Skeletal muscle tissue (tissue), 4 donors: ENCODE results near the gene TMEM88. TPM values are rescaled to one million over a fixed set of nuclear protein-coding genes. Genes with fewer than 3 reads are reported as not detected.

ENCODE experiments used
- H3K27ac ChIP-seq: one replicate; pipeline ENCODE4 v1.7.0; 2013; ENCODE audit warnings: mild to moderate bottlenecking, low read depth, low read length, inconsistent platforms
- H3K27me3 ChIP-seq, 3 donors: one replicate each; pipeline ENCODE4 v1.7.0; 2013; ENCODE audit warnings: low read length in 3 of 3; ENCODE audit not compliant: control insufficient read depth in 3 of 3, insufficient read depth in 3 of 3
- H3K36me3 ChIP-seq, 3 donors: one replicate each; pipeline ENCODE4 v1.7.0; 2013; ENCODE audit warnings: low read length in 3 of 3; ENCODE audit not compliant: control insufficient read depth in 3 of 3, insufficient read depth in 3 of 3
- H3K4me1 ChIP-seq, 3 donors: one replicate each; pipeline ENCODE4 v1.7.0; 2013; ENCODE audit warnings: low read length in 3 of 3, mild to moderate bottlenecking in 3 of 3; ENCODE audit not compliant: control insufficient read depth in 3 of 3, insufficient read depth in 3 of 3
- H3K4me3 ChIP-seq, 3 donors: one replicate each; pipeline ENCODE4 v1.7.0; 2013; ENCODE audit warnings: low read length in 3 of 3
- H3K9ac ChIP-seq, 3 donors: one replicate each; pipeline ENCODE4 v1.7.0; 2013; ENCODE audit warnings: low read length in 3 of 3, mild to moderate bottlenecking in 3 of 3, moderate library complexity in 2 of 3, low read depth in 1 of 3
- H3K9me3 ChIP-seq, 3 donors: one replicate each; pipeline ENCODE4 v1.7.0; 2013; ENCODE audit warnings: low read length in 3 of 3; ENCODE audit not compliant: control insufficient read depth in 3 of 3
- total RNA-seq: library from RNA; depleted of rRNA; stranded (reverse); fragments of >200 nt; gene quantifications from one replicate; pipeline ENCODE4 v1.2.3, GENCODE V29; 2014
- donor health status: Osteomylitis.

The TMEM88 gene
- total RNA-seq, 1 donor from 2014 or later: 7.3 TPM

DNA sequence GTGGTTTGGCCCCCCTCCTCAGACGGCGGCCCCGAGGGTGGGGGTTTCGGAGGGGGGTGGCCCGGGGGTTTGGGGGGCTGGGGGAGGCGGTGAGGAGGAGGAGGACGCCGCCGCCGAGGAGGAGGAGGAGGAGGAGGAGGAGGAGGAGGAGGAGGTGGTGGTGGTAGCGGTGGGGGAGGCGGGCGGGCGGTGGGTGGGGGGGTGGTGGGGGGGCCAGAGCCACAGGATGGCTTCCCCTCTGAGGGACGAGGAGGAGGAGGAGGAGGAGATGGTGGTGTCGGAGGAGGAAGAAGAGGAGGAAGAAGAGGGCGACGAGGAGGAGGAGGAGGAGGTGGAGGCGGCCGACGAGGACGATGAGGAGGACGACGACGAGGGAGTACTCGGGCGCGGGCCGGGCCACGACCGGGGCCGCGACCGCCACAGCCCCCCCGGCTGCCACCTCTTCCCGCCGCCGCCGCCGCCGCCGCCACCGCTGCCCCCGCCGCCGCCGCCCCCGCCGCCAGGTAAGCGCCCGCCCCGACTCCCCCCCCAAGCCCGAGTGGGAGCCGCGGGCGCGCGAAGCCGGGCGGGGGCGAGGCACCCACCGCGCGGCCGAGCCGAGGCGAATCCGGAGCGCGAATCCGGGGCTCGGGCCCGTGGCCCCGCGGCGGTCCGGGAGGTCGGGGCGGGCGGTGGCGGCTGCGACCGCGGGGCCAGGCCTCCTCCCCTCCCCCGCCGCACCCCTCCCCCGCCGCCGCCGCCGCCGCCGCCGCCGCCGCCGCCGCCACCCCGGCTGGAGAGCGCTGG, 29.9 kb downstream of the TMEM88 start:
- peaks cover 0 to 3% (median 0%) of the 10 kb centered on the region in 3 donors for H3K36me3 ChIP-seq
- no peak overlapping the region for H3K27ac ChIP-seq
- peaks cover 0 to 41% (median 21%) of the 10 kb centered on the region in 3 donors for H3K27me3 ChIP-seq
- peak overlapping the region; percentile 46 to 72 (median 51) for H3K4me3 ChIP-seq
- H3K9ac ChIP-seq: no peak overlapping the region
- H3K4me1 ChIP-seq: peaks cover 42 to 44% (median 42%) of the 10 kb centered on the region in 3 donors
- H3K9me3 ChIP-seq: no peaks in the 10 kb centered on the region

DNA sequence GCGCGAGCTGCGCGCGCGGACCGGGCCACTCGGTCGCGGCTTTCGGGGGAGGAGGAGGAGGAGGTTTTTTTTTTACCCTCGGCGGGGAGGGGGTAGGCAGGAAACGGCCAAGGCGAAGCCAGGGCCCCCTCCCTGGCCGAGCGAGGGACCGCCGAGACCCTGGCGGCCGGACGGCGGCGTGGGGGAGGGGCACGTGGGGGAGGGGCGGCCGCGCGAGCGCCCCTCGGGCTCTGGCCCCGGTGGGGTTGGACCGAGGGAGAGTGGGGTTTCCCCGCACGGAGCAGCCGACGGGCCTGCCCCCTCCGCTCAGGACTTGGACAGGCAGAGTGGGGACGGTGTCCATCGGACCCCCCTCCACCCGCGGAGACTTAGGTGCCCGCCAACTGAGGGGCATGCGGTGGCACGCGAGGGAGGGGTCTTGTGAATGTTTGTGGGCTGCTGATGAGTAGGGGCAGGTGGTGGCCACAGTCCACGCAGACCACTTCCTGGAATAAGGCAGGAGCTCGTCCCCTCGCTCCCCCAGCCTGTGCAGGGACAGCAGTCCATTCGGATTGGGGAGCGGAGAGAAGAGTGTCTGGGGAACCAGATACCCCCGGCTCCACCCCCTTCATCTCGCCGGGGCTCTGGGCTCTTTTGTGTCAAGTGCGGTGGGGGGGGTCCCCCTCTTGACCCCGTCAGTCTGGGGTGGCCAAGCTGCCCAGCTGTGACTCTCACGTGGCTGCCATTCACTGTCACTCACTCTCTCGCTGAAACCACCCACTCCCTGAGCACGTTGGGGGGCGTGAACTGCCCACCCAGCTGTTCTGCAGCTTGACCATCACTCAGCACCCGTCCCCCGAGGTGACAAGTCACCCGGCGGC, 30.7 kb downstream of the TMEM88 start:
- Histone ChIP-seq H3K9me3 (no peaks in the 10 kb centered on the region), H3K4me3 (peak overlapping the region; percentile 69 to 77 (median 72)), H3K36me3 (peaks cover 0 to 2% (median 1%) of the 10 kb centered on the region in 3 donors), H3K27me3 (peaks cover 0 to 41% (median 19%) of the 10 kb centered on the region in 3 donors), H3K9ac (peak overlapping the region; percentile 54 to 65 (median 62)), H3K27ac (peak overlapping the region; percentile 77), H3K4me1 (peaks cover 44 to 47% (median 46%) of the 10 kb centered on the region in 3 donors)

DNA sequence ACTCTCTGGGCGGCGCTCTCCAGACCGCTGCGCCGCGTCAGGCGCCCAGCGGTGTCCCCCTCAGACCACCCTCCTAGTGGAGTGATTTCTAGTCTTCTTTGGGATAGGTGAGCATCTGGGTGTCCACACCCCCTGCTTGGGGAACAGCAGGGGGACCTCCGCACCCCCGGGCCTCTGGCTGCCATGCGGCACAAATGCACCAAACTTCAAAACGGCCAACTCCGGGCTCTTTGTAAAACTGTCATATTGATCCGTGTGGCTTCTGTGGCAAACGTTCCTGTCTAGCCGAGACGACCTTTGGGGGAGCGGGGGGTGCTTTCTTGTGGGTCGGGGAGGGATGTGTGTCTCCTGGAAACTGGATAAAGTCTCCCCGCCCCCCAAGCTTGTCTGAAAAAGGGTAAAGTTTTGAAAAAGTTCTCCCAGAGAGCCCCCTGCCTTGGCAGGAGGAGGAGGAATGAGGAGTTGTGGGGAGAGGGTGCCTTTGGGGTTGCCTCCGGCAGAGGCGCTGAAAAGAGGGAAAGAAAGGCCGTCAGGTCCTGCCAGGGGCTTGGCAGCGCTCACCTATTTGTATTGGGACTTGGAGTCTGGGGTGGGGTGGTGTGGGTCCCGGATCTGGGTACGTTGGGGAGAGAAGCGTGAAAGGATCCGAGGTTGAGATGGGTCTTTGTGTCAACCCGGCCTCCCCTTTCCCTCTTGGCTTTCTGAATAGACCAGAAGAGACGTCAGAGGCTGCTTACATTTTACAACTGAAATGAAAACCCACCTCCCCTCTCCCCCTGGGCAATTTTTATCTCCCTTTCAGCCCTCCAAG, 31.6 kb downstream of the TMEM88 start:
- peaks cover 44 to 47% (median 46%) of the 10 kb centered on the region in 3 donors for H3K4me1 ChIP-seq
- no peaks in the 10 kb centered on the region for H3K9me3 ChIP-seq

DNA sequence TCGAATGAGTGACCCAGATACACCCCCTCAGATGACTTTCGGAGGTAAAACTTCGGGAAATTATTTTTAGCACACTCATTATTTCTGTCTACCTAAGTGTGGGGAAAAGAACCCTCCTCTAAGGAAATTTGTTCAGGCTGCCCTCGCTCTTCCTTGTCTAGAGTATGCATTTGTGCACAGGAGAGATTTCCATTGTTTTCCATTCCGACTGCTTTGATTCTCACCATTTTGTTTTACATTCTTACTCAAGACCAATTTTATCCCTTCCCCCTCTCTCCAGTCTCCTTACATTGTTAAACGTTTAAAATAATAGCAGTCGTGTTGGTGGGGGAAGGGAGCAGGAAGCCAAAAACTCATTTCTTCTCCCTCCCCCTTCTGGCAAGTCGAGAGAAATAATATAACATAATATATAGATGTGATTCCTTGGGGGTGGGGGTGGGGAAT, 32.2 kb downstream of the TMEM88 start:
- peaks cover 0 to 38% (median 14%) of the 10 kb centered on the region in 3 donors for H3K27me3 ChIP-seq
- no peaks in the 10 kb centered on the region for H3K9me3 ChIP-seq
- peak overlapping the region; percentile 45 to 77 (median 76) for H3K4me3 ChIP-seq
- peak overlapping the region; percentile 77 for H3K27ac ChIP-seq
- H3K9ac ChIP-seq: peak overlapping the region in 2 of 3 donors; percentile 50 to 62
- peaks cover 6 to 11% (median 7%) of the 10 kb centered on the region in 3 donors for H3K36me3 ChIP-seq
- peaks cover 44 to 47% (median 46%) of the 10 kb centered on the region in 3 donors for H3K4me1 ChIP-seq

More for the DNA sequence above, 31.6 kb downstream of the TMEM88 start:
- Histone ChIP-seq H3K36me3 (peaks cover 6 to 8% (median 7%) of the 10 kb centered on the region in 3 donors), H3K27me3 (peaks cover 0 to 41% (median 15%) of the 10 kb centered on the region in 3 donors), H3K4me3 (peak overlapping the region; percentile 72 to 77 (median 76)), H3K27ac (peak overlapping the region; percentile 77), H3K9ac (peak overlapping the region; percentile 20 to 62 (median 54))

DNA sequence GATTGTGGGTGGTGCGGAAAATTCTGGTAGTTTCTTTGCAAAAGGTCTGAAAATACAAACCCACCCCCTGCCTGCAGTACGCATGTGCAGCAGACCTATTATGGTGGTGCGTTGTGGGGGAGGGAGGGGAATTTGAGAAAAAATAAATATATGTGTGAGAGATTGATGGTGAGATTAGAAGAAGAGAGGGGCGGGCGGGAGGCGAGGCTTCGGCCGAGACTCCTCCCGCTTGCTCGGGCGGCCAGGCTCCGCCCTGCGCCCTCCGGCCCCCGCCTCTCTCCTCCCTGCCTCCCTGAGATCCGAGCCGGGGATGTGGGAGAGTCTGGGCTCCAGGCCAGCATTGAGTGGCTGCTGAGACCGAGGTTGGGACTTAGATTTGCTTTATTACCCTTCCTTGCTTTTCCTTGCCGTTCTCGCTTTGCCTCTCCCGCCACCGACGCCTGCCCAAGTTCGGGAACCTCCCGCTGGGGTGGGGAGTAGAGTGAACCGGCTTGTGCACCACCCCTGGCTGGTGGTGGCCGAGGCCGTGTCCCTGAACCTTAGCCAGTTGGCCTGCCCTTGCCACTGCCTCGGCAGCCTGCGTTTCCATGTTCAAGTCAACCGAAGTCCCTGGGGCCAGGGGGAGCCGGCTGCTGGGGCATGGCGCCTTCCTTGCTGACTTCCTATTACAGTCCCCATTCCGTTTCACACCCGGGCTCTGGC, 32.8 kb downstream of the TMEM88 start:
- Histone ChIP-seq H3K4me3 (peak overlapping the region; percentile 73 to 77 (median 76)), H3K4me1 (peaks cover 44 to 47% (median 46%) of the 10 kb centered on the region in 3 donors), H3K9me3 (no peaks in the 10 kb centered on the region), H3K36me3 (peaks cover 6 to 11% (median 7%) of the 10 kb centered on the region in 3 donors), H3K27me3 (peaks cover 0 to 34% (median 12%) of the 10 kb centered on the region in 3 donors), H3K27ac (peak overlapping the region; percentile 77), H3K9ac (peak overlapping the region; percentile 50 to 75 (median 74))

DNA sequence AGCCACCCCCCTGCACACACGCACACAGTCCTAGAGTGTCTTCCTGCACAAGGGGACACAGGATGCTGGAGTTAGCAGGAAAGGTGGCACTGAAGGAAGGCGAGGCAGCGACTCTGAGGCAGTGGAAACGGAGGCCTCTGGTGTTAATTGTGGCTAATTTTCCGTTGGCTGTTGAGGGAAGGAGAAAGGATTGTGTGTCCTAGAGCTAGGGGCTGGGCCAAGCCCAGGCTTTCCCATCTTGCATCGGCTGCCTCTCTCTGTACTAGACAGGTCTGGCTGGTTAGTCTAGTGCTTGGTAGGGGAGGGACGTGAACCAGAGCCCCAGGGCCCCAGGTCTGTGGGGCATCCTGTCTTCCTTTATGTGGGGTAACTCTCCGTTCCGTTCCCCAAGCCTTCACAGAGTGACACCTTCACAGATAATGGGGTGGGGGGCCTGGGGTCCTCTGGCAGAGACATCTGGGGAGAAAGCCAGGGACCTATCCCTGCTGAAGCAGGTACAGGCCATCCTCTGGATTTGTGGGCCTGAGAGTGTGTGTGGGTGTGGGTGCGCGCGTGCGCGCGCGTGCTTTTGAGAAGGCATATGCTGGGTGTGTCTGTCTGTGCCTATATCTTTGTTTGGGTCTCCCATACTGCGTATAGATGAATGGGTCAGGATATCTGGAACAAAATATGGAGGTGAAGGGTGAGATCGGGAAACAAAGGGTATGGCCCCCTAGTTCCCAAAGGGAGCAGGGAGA, 33.5 kb downstream of the TMEM88 start, which contains the start of gene CHD3:
TSS of gene CHD3 (plus strand) at position 606 of the 737 bp plus-strand sequence. CDS start 212 bp downstream, outside the sequence.
- Histone ChIP-seq H3K9ac (peak within 1 kb of the TSS; percentile 50 to 75 (median 74)), H3K27me3 (peaks cover 0 to 29% (median 8%) of the 10 kb centered on the region in 3 donors), H3K36me3 (peaks cover 6 to 11% (median 7%) of the 10 kb centered on the region in 3 donors), H3K4me3 (peak within 1 kb of the TSS; percentile 73 to 77 (median 76)), H3K4me1 (peaks cover 44 to 47% (median 46%) of the 10 kb centered on the region in 3 donors), H3K27ac (peak within 1 kb of the TSS; percentile 77), H3K9me3 (no peaks in the 10 kb centered on the region)

DNA sequence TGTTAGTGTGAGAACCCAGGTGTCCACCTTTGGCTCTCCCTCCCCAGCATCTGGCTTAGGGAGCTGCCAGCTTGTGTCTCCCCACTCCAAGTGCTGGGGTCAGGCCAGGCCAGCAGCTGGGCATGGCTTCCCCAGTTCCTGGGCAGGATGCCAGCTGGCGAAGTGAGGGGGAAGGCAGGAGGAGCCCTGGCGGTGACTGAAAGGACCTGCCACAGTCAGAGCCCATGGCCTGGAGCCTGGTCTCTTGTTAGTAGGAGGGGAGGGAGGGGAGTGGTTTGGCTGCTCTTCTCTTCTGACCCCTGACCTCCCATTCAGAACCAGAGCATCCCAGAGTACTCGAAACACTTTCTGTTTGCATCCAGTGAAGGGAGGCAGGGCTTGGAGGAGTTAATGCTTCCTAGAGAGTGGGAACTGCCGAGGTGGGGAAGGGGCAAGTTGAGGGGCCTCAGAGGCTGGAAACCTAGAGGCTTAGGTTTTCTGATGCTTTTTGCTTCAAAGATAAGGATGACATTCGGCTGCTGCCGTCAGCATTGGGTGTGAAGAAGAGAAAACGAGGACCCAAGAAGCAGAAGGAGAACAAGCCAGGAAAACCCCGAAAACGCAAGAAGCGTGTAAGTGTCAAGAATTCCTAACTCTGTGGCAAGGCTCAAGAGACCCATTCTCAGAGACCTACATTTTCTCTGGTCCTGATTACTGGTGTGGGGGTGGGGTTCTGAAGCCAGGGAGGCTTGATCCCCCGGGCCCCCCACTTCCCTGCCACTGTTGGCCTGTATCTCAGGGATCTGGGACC, 34.5 kb downstream of the TMEM88 start:
- H3K27me3 ChIP-seq: peaks cover 0 to 29% (median 8%) of the 10 kb centered on the region in 3 donors
- H3K9ac ChIP-seq: peak overlapping the region in 2 of 3 donors; percentile 47 to 57
- H3K27ac ChIP-seq: peak overlapping the region; percentile 77
- H3K36me3 ChIP-seq: peaks cover 12 to 16% (median 14%) of the 10 kb centered on the region in 3 donors
- H3K4me3 ChIP-seq: peak overlapping the region in 2 of 3 donors; percentile 55 to 56
- H3K4me1 ChIP-seq: peaks cover 44 to 47% (median 46%) of the 10 kb centered on the region in 3 donors
- no peaks in the 10 kb centered on the region for H3K9me3 ChIP-seq
